Ishikawa (cell line): ENCODE measurements around the gene ZNF467.

ENCODE experiments used
- CEBPB ChIP-seq: IDR thresholded peaks from 2 replicates; pipeline ENCODE4 v1.6.1; 2012
- CREB1 ChIP-seq: IDR thresholded peaks from 2 replicates; pipeline ENCODE4 v1.6.1; 2012; ENCODE audit warnings: low read depth
- EGR1 ChIP-seq: IDR thresholded peaks from 2 replicates; pipeline ENCODE4 v1.6.1; 2012
- EP300 ChIP-seq: IDR thresholded peaks from 2 replicates; pipeline ENCODE4 v1.6.1; 2012; ENCODE audit warnings: borderline replicate concordance
- FOXM1 ChIP-seq: IDR thresholded peaks from 2 replicates; pipeline ENCODE4 v1.6.1; 2012; ENCODE audit warnings: low read depth, borderline replicate concordance
- MAX ChIP-seq: IDR thresholded peaks from 2 replicates; pipeline ENCODE4 v1.6.1; 2012
- RAD21 ChIP-seq: IDR thresholded peaks from 2 replicates; pipeline ENCODE4 v1.6.1; 2012; ENCODE audit warnings: low read depth
- REST ChIP-seq: IDR thresholded peaks from 2 replicates; pipeline ENCODE4 v1.6.1; 2012; ENCODE audit warnings: low read depth, mild to moderate bottlenecking
- TCF12 ChIP-seq: IDR thresholded peaks from 2 replicates; pipeline ENCODE4 v1.6.1; 2012; ENCODE audit warnings: low read depth
- TEAD4 ChIP-seq: IDR thresholded peaks from 2 replicates; pipeline ENCODE4 v1.6.1; 2012
- YY1 ChIP-seq: IDR thresholded peaks from 2 replicates; pipeline ENCODE4 v1.6.1; 2012; ENCODE audit warnings: low read depth
- ZBTB7A ChIP-seq: IDR thresholded peaks from 2 replicates; pipeline ENCODE4 v1.6.1; 2012; ENCODE audit warnings: low read depth
- TF ChIP-seq, protein P1 (sequence below): IDR thresholded peaks from 2 replicates; pipeline ENCODE4 v1.6.1; 2012

DNA sequence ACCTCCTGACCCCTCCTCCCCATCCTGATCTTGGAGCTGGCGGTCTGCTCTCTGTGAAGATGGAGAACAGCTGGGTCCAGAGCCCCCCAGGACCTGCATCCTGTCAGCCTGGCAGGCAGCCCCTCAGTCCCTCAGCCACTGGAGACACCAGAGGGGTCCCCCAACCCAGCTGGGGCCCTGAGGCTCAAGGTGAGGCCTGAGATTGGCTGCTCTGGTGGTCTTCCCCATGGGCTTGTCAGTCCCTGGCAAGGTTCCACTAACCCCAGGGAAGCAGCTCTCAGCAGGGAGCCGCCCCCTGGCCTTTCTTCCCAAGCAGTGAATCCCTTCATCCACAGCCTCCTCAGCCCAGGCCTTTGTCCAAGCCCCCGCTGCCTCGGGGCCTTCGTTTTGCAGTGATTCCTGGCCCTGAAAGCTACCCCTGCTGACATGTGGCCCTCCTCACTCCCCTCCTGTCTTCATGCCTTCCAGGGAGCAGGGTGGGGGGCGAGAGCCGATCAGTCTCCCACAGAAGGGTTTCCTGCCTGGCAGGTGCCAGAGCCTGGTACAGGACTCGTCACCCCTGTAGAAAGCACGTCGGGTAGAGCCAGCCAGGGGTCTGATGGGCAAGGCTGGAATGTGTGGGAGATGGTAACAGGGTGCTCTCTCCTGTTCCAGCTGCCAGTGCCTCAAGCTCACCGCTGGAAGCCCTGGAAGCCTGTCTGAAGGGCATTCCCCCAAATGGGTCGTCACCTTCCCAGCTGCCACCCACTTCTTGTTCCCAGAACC lies 48.5 kb downstream of the ZNF467 start:
- TF ChIP-seq FOXM1 (no peak), RAD21 (no peak), MAX (no peak), YY1 (no peak), ZBTB7A (no peak), EP300 (no peak), CREB1 (no peak), EGR1 (no peak), CEBPB (no peak), TEAD4 (no peak), TCF12 (no peak), REST (no peak)
- TF ChIP-seq, protein P1, sequence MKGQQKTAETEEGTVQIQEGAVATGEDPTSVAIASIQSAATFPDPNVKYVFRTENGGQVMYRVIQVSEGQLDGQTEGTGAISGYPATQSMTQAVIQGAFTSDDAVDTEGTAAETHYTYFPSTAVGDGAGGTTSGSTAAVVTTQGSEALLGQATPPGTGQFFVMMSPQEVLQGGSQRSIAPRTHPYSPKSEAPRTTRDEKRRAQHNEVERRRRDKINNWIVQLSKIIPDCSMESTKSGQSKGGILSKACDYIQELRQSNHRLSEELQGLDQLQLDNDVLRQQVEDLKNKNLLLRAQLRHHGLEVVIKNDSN = no peak
